ENCODE measurements around the gene MICAL2.

Gene MICAL2

DNA sequence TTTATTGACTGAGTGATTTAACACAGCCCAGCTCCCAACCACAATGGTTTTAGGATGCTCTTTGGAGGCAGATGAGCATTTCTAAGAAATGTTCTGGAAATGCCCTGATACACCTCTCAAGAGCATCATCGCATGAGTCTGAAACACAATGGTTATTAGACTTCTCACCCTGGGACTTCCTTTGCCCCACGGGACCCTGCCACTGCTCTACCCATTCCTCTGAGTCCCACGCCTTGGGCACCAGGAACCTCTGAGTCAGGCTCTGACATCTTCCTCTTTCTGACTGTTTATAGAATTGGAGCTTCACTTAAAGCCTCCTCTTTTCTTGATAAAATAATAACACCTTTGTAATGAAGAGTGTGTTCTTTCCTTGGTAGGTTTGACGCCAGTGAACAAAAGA lies 181.4 kb downstream of the MICAL2 start:
- DNase-seq = no peak

DNA sequence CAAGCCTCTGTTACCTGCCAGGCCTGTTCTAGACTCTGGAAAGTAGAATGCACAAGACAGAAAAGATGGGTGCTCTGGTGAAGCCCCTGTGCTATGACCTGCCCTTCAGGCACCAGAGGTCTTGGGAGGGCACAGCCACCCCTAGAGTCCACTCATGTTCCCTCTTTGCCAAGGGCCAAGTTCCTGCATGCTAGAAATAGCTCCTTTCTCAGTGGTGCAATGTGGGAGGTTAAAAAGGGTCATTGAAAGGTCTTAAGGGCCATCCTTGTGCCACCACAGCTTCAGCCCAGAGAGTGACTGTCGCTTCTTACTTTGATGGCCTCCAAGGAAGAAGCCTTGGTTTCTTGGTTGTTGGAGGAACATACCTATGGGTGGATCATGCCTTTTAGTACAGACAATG lies 182.4 kb downstream of the MICAL2 start:
- DNase-seq = no peak

DNA sequence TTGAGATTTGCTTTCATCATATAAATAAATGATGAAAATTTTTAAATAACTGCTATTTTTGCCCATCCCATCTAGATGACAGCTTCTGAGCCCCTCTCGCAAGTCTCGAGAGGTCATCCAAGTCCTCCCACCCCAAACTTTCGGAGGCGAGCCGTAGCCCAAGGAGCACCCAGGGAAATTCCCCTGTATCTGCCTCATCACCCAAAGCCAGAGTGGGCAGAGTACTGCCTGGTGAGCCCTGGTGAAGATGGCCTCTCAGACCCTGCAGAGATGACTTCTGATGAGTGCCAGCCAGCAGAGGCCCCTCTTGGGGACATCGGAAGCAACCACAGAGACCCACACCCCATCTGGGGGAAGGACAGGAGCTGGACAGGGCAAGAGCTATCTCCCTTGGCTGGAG lies 183.1 kb downstream of the MICAL2 start:
- no peak for DNase-seq

DNA sequence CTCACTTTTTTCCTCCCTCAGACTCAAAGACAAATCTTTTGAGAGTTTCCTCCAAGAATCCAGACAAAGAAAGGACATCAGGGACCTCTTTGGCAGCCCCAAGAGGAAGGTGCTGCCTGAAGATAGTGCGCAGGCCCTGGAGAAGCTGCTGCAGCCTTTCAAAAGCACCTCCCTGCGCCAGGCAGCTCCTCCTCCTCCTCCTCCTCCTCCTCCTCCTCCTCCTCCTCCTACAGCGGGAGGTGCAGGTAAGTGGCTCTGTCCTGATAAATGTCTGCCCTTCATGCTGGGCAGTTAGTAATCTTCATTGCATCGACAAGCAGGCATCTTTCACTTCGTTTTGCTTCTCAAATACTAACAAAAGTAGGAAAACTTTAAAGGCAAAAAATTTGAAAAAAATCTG lies 184.2 kb downstream of the MICAL2 start:
- DNase-seq = no peak

DNA sequence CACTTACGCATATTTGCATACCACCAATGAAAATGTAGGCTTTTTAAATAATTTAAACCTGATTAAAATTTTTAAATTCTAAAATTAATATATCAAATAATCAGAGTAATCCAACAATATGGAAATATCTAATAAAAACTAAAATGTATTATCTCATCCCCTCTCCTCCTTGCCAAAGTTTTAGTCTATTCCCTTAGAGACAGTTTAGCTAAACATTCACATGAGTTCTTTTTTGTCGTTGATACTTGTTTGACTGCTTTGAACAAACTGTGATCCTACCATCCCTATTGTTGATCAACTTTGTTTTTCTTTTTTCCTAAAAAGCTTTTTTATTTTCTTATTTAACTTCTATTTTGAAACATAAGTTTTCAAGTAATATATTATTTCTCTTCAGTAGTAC lies 185.6 kb downstream of the MICAL2 start:
- no peak for DNase-seq

DNA sequence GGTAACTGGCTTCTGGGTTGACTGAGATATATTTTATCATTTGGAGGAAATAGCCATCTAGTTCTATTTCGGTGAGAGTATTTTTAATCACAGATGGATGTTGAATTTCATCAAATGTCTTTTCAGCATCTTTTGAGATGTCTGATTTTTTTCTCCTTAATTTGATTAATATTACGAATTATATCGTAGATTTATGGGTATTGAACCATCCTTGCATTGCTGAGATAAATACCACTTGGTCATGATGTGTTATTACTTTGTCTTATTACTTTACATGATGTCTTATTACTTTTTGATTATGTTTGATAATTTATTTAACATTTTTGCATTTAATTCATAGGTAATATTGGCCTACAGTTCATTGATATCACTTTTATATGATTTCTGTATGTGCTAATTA lies 188.2 kb downstream of the MICAL2 start:
- DNase-seq = no peak

DNA sequence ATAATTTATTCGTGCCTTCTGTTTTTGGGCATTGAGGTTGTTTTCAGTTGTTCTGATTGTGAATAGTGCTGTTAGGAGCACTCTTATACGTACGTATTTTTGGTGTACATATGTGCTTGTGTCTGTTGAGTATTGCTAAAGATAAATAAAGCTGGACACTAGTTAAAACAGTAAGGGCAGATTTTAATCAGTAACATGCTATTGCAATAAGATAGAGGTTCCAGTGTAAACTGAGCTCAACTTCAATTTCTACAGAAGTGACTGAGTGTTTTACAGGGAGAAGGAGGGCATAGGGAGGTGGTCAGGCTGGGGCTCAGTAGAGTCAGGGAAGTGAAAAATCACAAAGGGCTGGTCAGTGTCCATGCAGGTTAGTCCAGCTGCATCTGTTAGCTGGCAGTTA lies 191.0 kb downstream of the MICAL2 start:
- DNase-seq = no peak

DNA sequence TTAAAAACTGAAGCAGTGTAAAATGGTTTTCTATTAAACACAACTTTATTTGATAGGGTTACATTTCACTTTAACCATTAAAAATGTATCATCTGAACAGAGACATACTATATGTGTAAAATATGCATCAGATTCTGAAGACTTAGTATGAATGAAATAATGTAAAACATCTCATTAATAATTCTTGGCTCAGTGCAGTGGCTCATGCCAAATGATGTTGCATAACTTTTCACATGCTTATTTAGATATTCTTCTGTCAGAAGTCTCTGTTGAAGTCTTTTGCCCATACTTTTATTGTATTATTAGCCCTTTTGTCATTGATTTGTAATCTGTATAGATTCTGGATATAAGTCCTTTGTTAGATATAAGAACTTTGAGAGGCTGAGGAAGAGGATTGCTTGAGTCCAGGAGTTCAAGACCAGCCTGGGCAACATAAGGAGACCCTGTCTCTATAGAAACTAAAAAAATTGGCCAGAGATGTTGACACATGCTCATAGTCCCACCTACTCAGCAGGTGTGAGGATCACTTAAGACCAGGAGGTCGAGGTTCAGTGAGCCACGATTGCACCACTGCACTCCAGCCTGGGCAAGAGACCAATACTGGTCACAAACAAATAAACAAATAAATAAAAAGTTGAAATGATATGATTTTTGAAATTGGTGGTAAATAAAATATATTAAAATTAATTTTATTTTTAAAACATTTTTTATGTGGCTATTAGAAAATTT lies 193.2 kb downstream of the MICAL2 start:
- DNase-seq = no peak

DNA sequence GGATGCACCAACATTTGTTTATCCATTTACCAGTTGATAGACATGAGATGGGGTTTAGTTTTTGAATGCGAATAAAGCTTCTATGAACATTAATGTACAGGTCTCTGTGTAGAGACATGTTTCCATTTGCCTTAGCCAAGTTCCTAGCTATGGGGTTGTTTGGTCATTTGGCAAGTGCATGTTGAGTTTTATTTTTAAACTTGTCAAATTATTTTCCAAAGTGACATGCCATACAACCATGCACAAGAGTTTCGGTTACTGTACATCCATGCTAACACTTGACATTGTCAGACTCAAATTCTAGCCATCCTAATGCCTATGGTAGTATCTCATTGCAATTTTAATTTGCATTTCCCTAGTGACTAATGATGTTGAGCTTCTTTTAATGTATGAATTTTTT lies 196.4 kb downstream of the MICAL2 start:
- no peak for DNase-seq

DNA sequence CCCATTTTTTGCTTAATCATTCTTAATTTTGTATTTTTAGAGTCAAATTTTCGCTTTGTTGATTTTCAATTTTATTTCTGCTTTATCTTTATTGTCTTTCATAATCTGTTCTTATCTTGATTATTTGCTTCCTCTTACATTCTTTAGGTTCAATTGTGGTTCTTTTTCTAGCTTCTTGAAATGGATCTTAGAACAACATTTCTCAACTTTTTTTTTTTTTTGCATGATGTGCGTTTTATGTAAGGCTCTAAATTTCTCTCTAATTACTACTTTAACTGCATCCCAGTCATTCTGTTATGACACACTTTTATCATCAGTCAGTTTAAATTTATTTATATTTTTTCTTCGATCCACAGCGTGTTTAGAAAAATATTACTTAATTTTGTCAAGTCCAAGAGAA lies 201.7 kb downstream of the MICAL2 start:
- DNase-seq = no peak
